GM19238 (cell line): ENCODE data around the gene RTN4RL2.

Experiments
- DNase-seq: peaks from one replicate; pipeline ENCODE4 v3.0.0; 2011; ENCODE audit warnings: low spot score; ENCODE audit not compliant: insufficient read length

Gene RTN4RL2

DNA sequence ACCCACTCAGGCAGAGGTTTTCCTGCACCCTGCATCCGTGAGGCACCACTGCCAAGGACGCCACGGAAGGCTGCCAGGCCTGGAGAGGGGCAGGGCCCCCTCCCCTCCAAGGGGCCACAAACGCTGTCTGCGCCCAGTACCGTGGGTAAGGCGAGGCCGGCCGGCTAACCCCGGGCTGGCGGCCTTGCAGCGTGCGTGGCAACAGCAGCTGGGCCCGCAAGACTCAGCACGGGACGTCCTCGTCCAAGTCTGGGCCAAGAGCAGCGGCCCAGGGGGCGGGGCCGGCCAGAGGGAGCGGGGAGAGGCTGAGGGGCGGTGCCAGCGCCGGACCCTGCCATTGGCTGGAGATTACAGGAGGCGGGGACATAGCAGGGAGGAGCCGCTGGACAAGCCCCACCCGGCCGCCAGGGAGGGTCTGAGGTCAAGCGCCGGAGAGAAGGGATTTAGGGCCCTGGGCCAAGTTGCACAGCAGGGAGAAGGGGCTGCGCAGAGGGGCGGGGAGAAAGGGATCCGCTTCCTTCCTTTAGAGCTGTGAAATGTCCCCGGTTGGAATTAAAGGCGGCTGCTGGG is 39.2 kb downstream of the RTN4RL2 start:
- peak; percentile 92 for DNase-seq

DNA sequence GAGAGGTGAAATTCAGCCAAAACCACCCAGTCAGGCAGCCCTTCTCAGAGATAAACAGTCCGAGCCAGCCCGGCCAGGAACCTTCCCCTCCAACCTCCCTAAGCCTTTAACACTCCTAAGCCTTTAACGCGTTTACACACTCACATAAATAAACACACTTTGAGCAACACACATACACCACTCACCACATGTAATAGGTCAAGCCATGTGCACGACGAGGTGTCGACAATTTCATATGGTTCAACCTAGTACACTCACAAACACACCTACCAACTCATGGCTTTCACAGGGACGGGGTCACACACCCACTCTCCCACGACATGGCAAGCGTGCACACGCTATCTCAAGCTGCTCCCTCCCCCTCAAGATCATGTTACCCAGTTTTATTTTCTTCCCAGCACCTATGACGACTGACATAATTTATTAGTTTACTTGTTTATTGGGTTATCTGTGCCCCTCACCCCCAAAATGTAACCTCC is 39.7 kb downstream of the RTN4RL2 start:
- DNase-seq: no peak

GRCh38 chr11:57500515-57500914 is 40.2 kb downstream of the RTN4RL2 start:
- DNase-seq: no peak

DNA sequence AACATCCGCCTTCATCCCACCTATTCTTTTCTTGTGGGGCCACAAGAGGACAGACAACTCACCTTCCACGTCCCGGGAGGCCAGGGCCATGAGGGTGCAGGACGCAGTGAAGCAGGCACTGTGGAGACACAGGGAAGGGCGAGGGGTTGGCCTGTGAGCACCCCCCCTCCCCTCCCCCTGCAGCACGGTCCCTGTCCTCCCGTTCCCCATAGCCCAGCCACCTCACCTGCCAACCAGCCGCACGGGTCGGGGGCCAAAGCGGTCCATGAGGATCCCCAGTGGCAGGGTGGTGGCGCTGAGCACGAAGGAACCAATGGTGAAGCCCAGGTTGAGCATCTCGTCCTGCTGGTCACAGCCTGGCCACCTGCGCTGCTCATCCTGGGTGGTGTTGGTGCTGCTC is 40.6 kb downstream of the RTN4RL2 start:
- no peak for DNase-seq

- no peak for DNase-seq
Observed at GRCh38 chr11:57501953-57502352, 41.6 kb downstream of the RTN4RL2 start.

GRCh38 chr11:57502376-57502775 is 42.0 kb downstream of the RTN4RL2 start:
- no peak for DNase-seq

DNA sequence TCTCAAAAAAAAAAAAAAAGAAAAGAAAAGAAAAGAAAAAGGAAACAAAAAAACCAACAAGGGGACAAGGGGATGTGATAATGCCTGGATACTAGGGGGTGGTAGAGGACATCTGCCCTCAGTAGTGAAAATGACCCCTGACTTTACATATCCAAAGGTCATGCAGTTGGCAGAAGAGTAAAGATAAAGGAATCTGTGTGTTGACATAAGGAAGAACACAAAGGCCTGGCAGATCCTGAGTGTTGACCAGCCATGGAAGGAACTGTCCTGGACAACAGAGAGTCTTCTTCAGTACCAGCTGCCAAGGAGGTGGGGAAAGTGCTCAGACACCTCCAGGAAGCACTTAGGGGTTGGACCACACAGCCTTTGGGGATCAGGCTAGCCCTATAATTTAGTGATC is 42.5 kb downstream of the RTN4RL2 start:
- DNase-seq: no peak

DNA sequence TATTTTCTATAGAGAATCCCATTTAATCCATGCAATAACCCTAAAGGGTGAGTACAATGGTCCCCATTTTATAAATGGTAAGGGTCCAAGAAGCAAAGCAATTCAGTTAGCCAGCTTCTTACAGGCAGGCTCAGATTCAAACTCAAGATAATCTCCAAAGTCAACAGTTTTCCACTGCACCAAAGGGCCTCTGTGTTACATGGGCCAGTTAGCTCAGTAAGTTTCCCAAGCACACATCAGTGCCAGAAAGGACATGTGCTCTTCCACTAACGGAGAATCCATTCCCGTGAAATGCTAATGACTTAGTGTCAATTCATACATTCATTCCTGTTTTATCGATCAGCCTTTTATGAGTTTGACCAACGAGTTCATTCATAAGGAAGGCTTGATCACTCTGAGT is 44.2 kb downstream of the RTN4RL2 start:
- no peak for DNase-seq

GRCh38 chr11:57506522-57506921 is 46.2 kb downstream of the RTN4RL2 start:
- no peak for DNase-seq

DNA sequence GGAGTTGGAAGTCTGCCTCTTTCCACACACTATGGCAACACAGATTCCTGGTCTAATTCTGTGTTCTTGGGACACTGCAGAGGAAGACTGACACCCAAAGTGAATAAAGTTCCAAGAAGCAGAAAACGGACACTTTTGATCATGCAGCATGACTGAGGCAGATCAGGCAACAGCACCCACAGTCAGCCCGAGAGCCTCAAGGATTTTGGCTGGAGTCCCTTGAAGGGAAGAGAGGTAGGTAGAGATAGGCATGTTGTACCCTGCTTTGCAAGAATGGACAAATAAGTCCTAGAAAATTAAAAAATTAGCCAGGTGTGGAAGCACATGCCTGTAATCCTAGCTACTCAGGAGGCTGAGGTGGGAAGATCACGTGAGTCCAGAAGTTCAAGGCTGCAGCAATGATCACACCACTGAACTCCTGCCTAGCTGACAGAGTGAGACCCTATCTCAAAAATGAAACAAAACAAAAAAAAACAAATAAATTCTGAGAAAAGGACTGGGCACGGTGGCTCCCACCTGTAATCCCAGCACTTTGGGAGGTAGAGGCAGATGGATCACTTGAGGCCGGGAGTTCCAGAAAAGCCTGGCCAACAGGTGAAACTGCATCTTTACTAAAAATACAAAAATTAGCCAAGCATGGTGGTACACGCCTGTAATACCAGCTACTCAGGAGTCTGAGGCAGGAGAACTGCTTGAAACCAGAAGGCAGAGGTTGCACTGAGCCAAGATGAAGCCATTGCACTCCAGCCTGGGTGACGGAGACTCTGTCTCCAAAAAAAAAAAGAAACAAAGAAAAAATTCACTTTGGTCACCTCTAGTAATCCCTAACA is 48.2 kb downstream of the RTN4RL2 start:
- no peak for DNase-seq

GRCh38 chr11:57511741-57512430 is 51.6 kb downstream of the RTN4RL2 start:
- no peak for DNase-seq

DNA sequence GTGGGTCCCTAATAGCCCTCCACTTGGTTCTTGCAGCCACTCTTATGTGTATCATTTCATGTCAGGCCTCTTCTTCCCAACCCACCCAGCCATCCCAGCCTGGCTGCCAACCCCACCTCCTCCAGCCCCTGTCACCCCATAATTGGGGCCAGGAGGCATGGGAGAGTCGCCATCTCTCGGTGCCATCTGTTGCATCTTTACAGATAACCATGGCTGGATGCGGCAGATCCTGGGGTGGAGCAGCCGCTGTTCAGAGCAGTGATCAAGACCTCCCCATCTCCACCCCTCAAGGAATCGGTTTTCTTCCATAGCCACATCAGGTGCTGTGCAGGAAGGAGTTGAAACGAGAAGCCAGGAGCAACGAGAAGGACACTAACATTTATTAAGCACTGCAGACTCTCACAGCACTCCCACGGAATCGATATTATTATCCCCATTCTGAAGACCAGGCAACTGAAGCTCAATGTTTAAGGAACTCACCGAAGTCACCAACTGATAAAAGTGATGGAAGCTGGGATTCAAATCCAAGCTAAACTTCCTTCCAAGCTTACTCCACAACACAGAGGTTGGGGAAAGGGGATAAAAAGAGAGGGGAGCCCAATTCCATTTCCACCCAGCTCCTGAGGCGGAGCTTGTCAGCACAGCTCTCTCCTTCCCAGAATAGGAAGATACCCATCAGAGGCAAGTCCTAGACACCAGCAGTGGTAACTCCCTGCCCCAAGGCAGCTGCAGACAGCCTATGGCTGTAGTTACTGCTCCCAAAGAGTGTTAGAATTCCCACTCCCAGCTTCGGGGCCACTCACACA is 52.5 kb downstream of the RTN4RL2 start:
- no peak for DNase-seq

- DNase-seq: no peak
Observed at GRCh38 chr11:57513452-57513795, 53.1 kb downstream of the RTN4RL2 start.

DNA sequence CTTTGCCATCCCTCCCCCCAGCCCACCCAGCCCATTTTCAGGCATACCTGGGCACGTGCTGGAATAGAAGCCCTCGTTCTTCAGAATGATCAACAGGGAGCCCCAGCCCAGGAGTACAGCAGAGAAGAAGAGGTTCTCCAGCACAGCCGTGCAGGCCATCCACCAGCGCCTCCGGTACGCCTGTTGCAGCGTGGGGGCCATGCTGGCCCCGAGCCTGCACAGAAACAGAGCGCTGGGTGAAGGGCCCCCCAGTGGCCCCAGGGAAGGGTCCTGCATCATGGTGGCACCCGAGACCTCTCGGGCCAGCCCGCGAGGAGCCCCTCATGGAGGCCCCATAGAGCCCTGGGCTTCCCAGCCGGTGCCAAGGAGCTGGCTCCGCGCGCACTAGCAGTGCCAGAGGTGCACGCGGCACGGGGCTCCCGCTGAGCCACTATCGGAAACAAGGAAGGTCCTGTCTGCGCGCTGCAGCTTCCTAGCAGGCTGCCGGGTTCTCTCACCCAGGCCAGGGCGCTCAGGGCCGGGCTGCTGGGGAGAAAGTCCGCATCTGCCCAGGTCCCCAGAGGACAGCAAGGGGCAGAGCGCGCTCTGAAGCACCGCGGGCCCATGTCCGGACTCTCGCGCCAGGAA is 53.7 kb downstream of the RTN4RL2 start:
- no peak for DNase-seq

DNA sequence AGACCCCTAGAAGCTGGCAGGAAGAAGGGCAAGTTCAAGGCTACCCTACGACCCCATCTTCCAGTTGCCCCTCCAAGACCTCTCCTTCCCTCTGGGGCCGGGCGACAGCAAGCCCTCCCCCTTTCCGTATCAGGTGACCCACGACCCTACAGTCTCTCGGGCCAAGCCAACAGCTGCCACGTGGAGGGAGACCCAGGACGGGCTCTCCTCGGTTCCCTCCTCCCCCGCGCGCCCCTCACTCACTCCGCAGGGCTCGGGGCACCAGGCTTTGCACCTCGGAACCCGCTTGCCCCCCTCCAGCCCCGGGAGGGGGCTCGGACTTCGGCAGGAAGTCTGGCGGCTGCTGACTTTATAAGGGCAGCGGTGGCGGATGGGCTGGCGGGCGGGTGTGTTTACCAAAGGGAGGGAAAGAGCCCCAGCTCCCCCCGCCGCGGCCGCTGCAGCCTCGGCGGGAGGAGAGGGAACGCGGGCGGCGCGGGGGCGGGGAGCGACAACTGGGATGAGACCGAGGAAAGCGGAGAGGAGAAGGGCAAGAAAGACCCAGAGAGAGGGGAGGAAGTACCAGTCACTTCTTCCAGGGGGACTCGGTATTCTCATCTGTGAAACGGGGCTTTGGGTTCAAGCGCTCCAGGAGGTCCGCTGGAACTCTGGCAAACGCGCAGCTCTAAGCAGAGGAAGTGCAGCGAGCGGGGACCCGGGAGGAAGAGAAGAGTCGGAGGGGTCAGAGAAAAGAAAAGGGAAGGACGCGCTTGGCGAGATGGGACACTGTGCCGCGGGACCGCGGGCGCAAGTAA is 54.4 kb downstream of the RTN4RL2 start:
- DNase-seq: peak; percentile 55

- peak; percentile 36 for DNase-seq
Observed at GRCh38 chr11:57515332-57516060, 55.2 kb downstream of the RTN4RL2 start, which contains the start of gene SLC43A1. TSS of gene SLC43A1 (minus strand) at chr11:57515702. CDS start at chr11:57514111, 1,591 bp downstream.

DNA sequence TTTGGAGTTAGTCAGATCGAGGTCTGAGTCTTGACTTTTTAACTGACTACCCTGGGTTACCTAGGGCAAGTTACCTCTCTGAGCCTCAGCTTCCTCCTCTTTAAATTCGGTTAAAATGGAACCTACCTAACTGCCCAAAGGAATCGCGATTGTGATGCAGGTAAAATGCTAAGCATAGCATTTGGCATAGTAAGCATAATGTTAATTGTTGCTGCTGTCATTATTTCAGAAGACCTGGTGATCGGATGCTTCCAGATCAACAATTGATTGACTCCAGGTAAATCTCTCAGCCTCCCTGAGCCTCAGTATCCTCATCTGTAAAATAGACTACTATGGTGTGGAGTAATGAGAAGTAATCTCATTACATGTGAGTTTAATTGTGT is 55.7 kb downstream of the RTN4RL2 start:
- no peak for DNase-seq

- DNase-seq: no peak
Observed at GRCh38 chr11:57521116-57521515, 60.8 kb downstream of the RTN4RL2 start.

GRCh38 chr11:57523419-57523818 is 63.1 kb downstream of the RTN4RL2 start:
- no peak for DNase-seq
